Coronary artery (tissue), 2 donors: ENCODE measurements around the gene DCAKD.

Experiments
- DNase-seq: peaks from one replicate; pipeline ENCODE4 v3.0.0-alpha.2; 2017; ENCODE audit warnings: low spot score
- H3K27ac ChIP-seq, 2 donors: fragments of 200-600 bp; sonication (generic); one replicate each; pipeline ENCODE4 v1.5.1; 2016 to 2019
- H3K4me3 ChIP-seq: fragments of 200-600 bp; sonication (generic); 2 replicates; pipeline ENCODE4 v1.5.1; 2016; ENCODE audit warnings: mild to moderate bottlenecking, moderate library complexity
- TF ChIP-seq, protein P1 (sequence below): fragments of 200-600 bp; sonication (generic); IDR thresholded peaks from one replicate; pipeline ENCODE4 v1.5.1; 2019; ENCODE audit warnings: antibody characterized with exemption

DCAKD gene

GRCh38 chr17:44982113-44982702 lies 69.2 kb downstream of the DCAKD start:
- Histone ChIP-seq H3K27ac (no peak overlapping the region), H3K4me3 (no peak overlapping the region)
- DNase-seq: no peak
- TF ChIP-seq, protein P1, sequence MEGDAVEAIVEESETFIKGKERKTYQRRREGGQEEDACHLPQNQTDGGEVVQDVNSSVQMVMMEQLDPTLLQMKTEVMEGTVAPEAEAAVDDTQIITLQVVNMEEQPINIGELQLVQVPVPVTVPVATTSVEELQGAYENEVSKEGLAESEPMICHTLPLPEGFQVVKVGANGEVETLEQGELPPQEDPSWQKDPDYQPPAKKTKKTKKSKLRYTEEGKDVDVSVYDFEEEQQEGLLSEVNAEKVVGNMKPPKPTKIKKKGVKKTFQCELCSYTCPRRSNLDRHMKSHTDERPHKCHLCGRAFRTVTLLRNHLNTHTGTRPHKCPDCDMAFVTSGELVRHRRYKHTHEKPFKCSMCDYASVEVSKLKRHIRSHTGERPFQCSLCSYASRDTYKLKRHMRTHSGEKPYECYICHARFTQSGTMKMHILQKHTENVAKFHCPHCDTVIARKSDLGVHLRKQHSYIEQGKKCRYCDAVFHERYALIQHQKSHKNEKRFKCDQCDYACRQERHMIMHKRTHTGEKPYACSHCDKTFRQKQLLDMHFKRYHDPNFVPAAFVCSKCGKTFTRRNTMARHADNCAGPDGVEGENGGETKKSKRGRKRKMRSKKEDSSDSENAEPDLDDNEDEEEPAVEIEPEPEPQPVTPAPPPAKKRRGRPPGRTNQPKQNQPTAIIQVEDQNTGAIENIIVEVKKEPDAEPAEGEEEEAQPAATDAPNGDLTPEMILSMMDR: no peak

DNA sequence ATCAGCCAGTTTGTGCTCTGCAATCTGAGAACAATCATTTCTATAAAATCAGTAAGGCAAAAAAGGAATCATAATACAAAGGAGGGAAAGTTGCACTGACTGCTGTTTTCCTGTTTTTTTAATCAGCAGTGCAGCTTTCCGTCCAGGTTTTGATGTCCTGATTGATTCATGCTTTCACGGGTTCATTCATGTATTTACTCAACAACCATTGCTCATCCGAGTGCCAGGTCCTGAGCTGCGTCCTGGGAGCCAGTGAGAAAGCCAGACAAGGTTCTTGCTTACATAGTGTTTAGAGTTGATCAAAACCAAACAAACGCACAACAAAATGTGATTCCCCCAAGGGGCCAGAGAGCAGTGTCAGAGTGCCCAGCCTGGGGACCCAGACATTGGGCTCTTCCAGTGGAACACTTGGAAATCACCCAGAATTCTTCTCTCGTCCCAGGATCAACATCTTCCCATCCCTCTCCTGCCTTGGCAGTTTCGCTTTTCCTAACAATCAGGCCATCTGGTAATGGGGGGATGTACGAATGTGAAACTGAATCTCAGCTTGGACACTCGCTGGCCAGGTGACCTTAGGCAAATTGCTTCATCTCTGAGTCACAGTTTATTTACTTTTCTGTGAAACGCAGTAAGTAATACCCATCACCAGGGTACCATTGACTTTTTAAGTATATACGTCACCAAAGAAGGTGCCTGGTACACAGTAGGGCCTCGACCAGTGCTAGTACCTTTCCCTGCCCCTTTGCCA lies 70.0 kb downstream of the DCAKD start:
- H3K27ac ChIP-seq: no peak overlapping the region
- no peak for DNase-seq

GRCh38 chr17:44979426-44979995 lies 71.9 kb downstream of the DCAKD start:
- Histone ChIP-seq H3K4me3 (no peak overlapping the region), H3K27ac (no peak overlapping the region)
- TF ChIP-seq, protein P1: no peak
- no peak for DNase-seq

More for the DNA sequence above, 70.0 kb downstream of the DCAKD start:
- TF ChIP-seq, protein P1: no peak
- no peak overlapping the region for H3K4me3 ChIP-seq

DNA sequence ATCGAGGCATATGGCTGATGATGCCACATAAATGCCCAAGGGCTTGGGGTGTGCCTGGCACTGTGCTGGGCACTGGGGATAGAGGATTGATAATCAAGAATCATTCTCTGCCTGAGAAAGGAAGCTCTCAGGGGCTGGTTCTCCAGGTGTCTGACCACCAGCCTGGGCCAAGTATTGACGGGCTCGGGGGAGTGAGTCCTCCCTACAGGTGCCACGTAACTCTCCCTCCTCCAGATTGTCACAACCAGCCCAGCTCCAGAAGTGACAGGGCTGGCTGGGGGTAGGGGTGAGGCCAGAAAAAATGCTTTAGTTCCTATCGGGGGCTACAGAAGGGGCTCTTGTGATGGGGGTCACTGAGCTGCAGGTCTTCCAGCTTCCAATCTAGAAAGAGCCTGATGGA lies 72.6 kb downstream of the DCAKD start:
- Histone ChIP-seq H3K27ac (no peak overlapping the region), H3K4me3 (no peak overlapping the region)
- TF ChIP-seq, protein P1: no peak
- no peak for DNase-seq

GRCh38 chr17:44977814-44978550 lies 73.5 kb downstream of the DCAKD start:
- no peak overlapping the region for H3K27ac ChIP-seq
- no peak overlapping the region for H3K4me3 ChIP-seq
- TF ChIP-seq, protein P1: no peak
- no peak for DNase-seq

DNA sequence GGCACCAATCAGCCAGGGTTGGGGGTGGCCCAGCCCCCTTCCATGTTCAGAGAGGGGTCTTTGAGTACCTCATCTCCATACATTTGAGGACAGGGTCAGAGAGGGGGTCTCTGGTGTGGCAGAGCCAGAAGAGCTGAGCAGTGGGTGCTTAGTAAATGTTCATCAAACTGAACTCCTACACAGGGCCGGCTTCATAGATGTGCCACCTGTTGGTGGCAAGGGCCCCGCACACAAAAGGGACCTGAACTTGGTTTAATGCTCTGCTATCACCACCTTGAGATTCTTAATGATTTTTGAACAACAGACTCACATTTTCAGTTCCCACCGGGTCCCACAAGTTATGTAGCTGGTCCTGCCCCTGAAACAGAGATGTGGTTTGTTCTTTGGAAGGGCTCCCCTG lies 74.4 kb downstream of the DCAKD start:
- Histone ChIP-seq H3K27ac (no peak overlapping the region), H3K4me3 (no peak overlapping the region)
- TF ChIP-seq, protein P1: no peak
- no peak for DNase-seq
